Lung (tissue), 12 donors: ENCODE data around the gene ZNF672. TPM values are rescaled to one million over a fixed set of nuclear protein-coding genes. Genes with fewer than 3 reads are reported as not detected.

Source experiments
- ATAC-seq: fragments of 200-7000 bp; cut with Tn5 transposase; one replicate; pipeline ENCODE4 v1.9.1; 2020; ENCODE audit warnings: moderate number of reproducible peaks; ENCODE audit not compliant: insufficient read depth, low FRiP score
- DNase-seq, 3 donors: peaks; one replicate each; pipeline ENCODE4 v3.0.0-alpha.2; 2013 to 2017
- H3K27ac ChIP-seq, 2 donors: one replicate each; pipeline ENCODE4 v1.5.1; 2013; ENCODE audit warnings: mild to moderate bottlenecking in 2 of 2, moderate library complexity in 2 of 2, control low read depth in 1 of 2, inconsistent platforms in 1 of 2, low read depth in 1 of 2, low read length in 1 of 2
- H3K27me3 ChIP-seq, 3 donors: one replicate each; pipeline ENCODE4 v1.5.1; 2013; ENCODE audit warnings: low read length in 2 of 3; ENCODE audit not compliant: control insufficient read depth in 3 of 3, insufficient read depth in 3 of 3
- H3K36me3 ChIP-seq, 4 donors: one replicate each; pipeline ENCODE4 v1.5.1; 2013; ENCODE audit warnings: low read length in 4 of 4, mild to moderate bottlenecking in 1 of 4, moderate library complexity in 1 of 4; ENCODE audit not compliant: control insufficient read depth in 4 of 4, insufficient read depth in 4 of 4
- H3K4me1 ChIP-seq, 5 donors: one replicate each; pipeline ENCODE4 v1.5.1; 2013; ENCODE audit warnings: low read length in 5 of 5, mild to moderate bottlenecking in 2 of 5, moderate library complexity in 1 of 5; ENCODE audit not compliant: control insufficient read depth in 5 of 5, insufficient read depth in 5 of 5
- H3K4me3 ChIP-seq: one replicate; pipeline ENCODE4 v1.5.1; 2013; ENCODE audit warnings: mild to moderate bottlenecking, control low read depth, moderate library complexity
- H3K9ac ChIP-seq, 2 donors: one replicate each; pipeline ENCODE4 v1.5.1; 2013; ENCODE audit warnings: low read length in 2 of 2, control low read depth in 1 of 2; ENCODE audit not compliant: insufficient read depth in 1 of 2
- H3K9me3 ChIP-seq, 4 donors: one replicate each; pipeline ENCODE4 v1.5.1; 2013; ENCODE audit warnings: low read length in 3 of 4, mild to moderate bottlenecking in 1 of 4, moderate library complexity in 1 of 4; ENCODE audit not compliant: control insufficient read depth in 4 of 4, insufficient read depth in 3 of 4
- WGBS, 2 donors: extraction: QIAGEN DNeasy Blood & Tissue Kit; methylation state at CpG; one replicate each; pipeline ENCODE4 v1.1.7; 2013; 5-methylcytosine and 5-hydroxymethylcytosine counted together
- polyA plus RNA-seq, 2 donors: library from polyadenylated mRNA; stranded (reverse); fragments of 200-250 nt; gene quantifications; one replicate each; pipeline ENCODE4 v1.2.1, GENCODE V29; 2013
- total RNA-seq, 2 donors: library from RNA; depleted of rRNA in 1 of 2; stranded (reverse); fragments of >200 nt in 1 of 2; gene quantifications; one replicate each; pipeline ENCODE4 v1.2.1, GENCODE V29; 2014 to 2021
- TF ChIP-seq, protein P1 (sequence below): IDR thresholded peaks from 2 replicates; pipeline ENCODE4 v1.5.1; 2012; ENCODE audit warnings: mild to moderate bottlenecking; ENCODE audit errors: control extremely low read depth, extremely low read depth
- donor health status: control.
- donor health status: control.
- donor health status: Bipolar disorder and iron deficiency.
- donor health status: healthy.
- donor health status: DM: yes; HTN: yes; CAD: no.

The ZNF672 gene
- total and polyA plus RNA-seq, 4 donors, result 17.1 to 41.3 (median 31.3) TPM

DNA sequence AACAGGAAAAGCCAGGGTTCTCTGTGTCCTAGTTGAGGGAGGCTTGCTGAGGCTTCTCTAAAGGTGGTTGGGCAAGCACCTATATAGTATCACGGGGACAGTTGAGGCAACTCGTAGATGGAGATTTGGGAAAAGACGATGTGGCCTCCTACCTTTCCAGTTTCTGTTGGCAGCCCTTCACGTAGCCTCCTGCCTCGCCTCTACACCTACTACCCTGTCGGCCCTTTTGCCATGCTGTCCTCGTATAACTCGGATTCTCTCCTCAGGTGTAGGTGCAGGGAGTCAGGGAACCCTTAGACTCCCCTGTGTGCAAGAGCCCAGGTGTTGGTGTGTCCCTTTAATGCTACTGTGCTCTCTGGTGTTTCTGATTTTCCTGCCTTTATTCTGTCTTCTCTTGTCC is 10.6 kb downstream of the ZNF672 start:
- ATAC-seq (no peak), DNase-seq (no peak)
- peaks cover 28 to 56% (median 35%) of the 10 kb centered on the region in 4 donors for H3K36me3 ChIP-seq

DNA sequence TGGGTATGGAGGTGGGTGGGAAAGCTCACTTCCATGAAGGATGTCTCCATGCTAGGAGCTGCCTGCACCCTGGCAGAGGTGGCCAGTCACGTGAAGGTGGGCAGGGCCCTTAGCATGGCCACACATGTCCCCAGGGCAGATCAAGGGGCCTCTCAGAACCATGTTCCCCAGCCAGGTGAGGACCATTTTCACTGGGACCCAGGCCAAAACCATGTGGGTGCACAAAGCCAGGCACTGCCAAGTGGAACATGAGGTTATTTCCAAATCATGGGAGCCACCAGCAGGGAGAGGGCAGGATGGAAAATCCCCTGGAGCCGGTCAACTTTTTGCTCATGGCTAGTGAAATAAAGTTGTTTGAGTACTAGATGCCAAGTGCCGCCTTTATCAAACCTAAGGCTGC is 11.1 kb downstream of the ZNF672 start:
- no peak overlapping the region for H3K27ac ChIP-seq
- H3K27me3 ChIP-seq, result no peaks in the 10 kb centered on the region
- WGBS, 2 donors, result 72 to 95% methylated on average over 3 of the region's 3 CpGs
- ATAC-seq, result no peak
- peaks cover 31 to 56% (median 36%) of the 10 kb centered on the region in 4 donors for H3K36me3 ChIP-seq
- H3K9ac ChIP-seq, result no peak overlapping the region
- H3K4me3 ChIP-seq, result no peak overlapping the region
- TF ChIP-seq, protein P1, sequence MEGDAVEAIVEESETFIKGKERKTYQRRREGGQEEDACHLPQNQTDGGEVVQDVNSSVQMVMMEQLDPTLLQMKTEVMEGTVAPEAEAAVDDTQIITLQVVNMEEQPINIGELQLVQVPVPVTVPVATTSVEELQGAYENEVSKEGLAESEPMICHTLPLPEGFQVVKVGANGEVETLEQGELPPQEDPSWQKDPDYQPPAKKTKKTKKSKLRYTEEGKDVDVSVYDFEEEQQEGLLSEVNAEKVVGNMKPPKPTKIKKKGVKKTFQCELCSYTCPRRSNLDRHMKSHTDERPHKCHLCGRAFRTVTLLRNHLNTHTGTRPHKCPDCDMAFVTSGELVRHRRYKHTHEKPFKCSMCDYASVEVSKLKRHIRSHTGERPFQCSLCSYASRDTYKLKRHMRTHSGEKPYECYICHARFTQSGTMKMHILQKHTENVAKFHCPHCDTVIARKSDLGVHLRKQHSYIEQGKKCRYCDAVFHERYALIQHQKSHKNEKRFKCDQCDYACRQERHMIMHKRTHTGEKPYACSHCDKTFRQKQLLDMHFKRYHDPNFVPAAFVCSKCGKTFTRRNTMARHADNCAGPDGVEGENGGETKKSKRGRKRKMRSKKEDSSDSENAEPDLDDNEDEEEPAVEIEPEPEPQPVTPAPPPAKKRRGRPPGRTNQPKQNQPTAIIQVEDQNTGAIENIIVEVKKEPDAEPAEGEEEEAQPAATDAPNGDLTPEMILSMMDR, result no peak
- no peak for DNase-seq
- peaks cover 0 to 3% (median 0%) of the 10 kb centered on the region in 5 donors for H3K4me1 ChIP-seq
- H3K9me3 ChIP-seq, result peaks cover 0 to 2% (median 0%) of the 10 kb centered on the region in 4 donors

More for the DNA sequence above, 10.6 kb downstream of the ZNF672 start:
- Histone ChIP-seq H3K9ac (no peak overlapping the region), H3K27ac (no peak overlapping the region), H3K4me1 (peaks cover 0 to 3% (median 0%) of the 10 kb centered on the region in 5 donors), H3K9me3 (peaks cover 0 to 2% (median 0%) of the 10 kb centered on the region in 4 donors), H3K27me3 (no peaks in the 10 kb centered on the region), H3K4me3 (no peak overlapping the region)
- 93 to 96% methylated on average over 8 of the region's 8 CpGs for WGBS, 2 donors
- TF ChIP-seq, protein P1, result no peak

DNA sequence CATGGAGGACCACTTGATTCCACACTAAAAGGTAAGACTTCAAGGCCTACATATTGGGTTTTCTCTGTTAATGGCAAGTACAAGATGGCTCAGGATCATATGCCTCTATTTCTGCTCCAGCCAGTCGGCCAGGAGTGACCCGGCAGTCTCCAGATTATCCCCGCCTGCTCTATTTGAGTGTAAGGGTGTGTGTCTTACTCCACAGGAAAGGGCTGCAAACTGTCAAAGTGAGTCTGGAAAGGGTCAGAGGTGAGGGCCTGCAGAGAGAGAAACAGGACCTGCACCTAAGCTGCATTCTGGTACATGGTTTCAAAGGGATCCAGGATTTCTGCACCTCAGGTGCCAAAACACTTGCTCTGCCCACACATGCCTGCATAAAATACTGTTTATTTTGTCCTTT is 11.6 kb downstream of the ZNF672 start:
- DNase-seq (no peak), ATAC-seq (no peak)
- 80 to 82% methylated on average over 3 of the region's 3 CpGs for WGBS, 2 donors
- H3K4me1 ChIP-seq, result peaks cover 0 to 3% (median 0%) of the 10 kb centered on the region in 5 donors
- TF ChIP-seq, protein P1, result no peak
- H3K36me3 ChIP-seq, result peaks cover 31 to 52% (median 33%) of the 10 kb centered on the region in 4 donors
- H3K9me3 ChIP-seq, result peaks cover 0 to 2% (median 0%) of the 10 kb centered on the region in 4 donors
- no peak overlapping the region for H3K4me3 ChIP-seq
- no peak overlapping the region for H3K9ac ChIP-seq
- H3K27ac ChIP-seq, result no peak overlapping the region
- no peaks in the 10 kb centered on the region for H3K27me3 ChIP-seq

DNA sequence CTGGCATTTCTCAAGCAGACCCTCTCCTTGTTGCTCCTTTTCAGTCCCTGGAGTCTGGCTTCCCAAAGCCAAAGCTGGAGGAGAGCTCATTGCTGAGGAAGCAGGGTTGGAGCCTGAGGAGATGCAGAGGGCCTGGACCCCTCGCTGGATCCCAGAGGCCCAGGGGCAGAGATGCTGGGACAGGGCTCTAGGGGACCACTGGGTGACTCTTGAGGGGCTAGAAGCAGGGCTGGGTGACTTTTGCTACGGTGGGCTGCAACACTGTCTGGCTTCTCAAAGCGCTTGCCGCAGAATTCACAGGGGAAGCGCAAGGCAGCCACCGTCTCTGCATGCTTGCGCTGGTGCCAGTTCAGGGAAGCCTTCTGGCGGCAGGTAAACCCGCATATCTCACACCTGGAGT is 12.1 kb downstream of the ZNF672 start:
- 94 to 95% methylated on average over 7 to 9 of the region's 9 CpGs for WGBS, 2 donors
- Histone ChIP-seq H3K27ac (no peak overlapping the region), H3K27me3 (no peaks in the 10 kb centered on the region), H3K4me1 (peaks cover 0 to 3% (median 0%) of the 10 kb centered on the region in 5 donors), H3K4me3 (no peak overlapping the region), H3K9me3 (peaks cover 0 to 2% (median 0%) of the 10 kb centered on the region in 4 donors), H3K36me3 (peaks cover 27 to 52% (median 30%) of the 10 kb centered on the region in 4 donors), H3K9ac (no peak overlapping the region)
- TF ChIP-seq, protein P1, result no peak
- ATAC-seq (no peak), DNase-seq (no peak)
